Measurements from ENCODE around the gene MYB. TPM values are rescaled to one million over a fixed set of nuclear protein-coding genes. Genes with fewer than 3 reads are reported as not detected.

Gene MYB
- total and polyA plus RNA-seq, 2 of the 4 experiments (the other 2 are of a cell fraction) = 0.44 to 0.90 TPM

DNA sequence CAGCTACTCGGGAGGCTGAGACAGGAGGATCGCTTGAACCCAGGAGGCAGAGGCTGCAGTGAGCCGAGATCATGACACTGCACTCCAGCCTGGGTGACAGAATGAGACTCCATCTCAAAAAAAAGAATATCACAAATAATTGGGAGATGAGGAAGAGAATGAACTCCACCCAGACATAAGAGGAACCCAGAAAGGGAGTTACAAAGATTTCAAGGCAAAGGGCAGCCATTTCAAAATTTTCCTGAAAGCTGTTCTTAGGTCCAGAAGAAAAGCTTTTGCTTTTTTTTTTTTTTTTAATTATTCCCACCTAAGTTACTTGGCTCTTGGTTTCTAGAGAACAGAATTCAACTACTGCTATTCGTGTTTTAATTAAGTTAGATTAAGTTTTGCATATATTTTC lies 23.8 kb downstream of the MYB start:
- H4K5ac ChIP-seq (ENCODE audit: low read depth, low read length) = no peak overlapping the region
- BruUV-seq (replicated peaks) = no TSS peak
- no CpG with 5 or more reads among the region's 4 CpGs for WGBS, 2 experiments (ENCODE audit: extremely low coverage in 2 of 2, insufficient read length in 1 of 2)

More for the DNA sequence above, 23.8 kb downstream of the MYB start:
- Histone ChIP-seq H2BK20ac (ENCODE audit: low read depth, low read length) (no peak overlapping the region), H3K9ac (ENCODE audit: low read depth, low read length) (no peak overlapping the region), H3K4me3 (ENCODE audit: insufficient read depth, low read depth, low read length) (no peak overlapping the region), H2BK5ac (ENCODE audit: low read depth, low read length, poor library complexity, severe bottlenecking) (no peak overlapping the region), H4K91ac (ENCODE audit: insufficient read depth, low read depth, low read length) (no peak overlapping the region), H3K4me2 (ENCODE audit: low read depth, low read length) (no peak overlapping the region), H3K4ac (ENCODE audit: low read depth, low read length) (no peak overlapping the region), H2AFZ (replicated peaks; ENCODE audit: low read length, poor library complexity) (no peak overlapping the region), H2BK120ac (ENCODE audit: low read depth, low read length) (no peak overlapping the region), H3K14ac (replicated peaks; ENCODE audit: low read depth, low read length) (no peak overlapping the region), H2BK15ac (ENCODE audit: low read depth, low read length) (no peak overlapping the region), H3K56ac (ENCODE audit: extremely low read depth, insufficient read depth, low read length) (no peak overlapping the region), H3K18ac (ENCODE audit: low read depth, low read length) (no peak overlapping the region), H2AK5ac (ENCODE audit: low read depth, low read length) (no peak overlapping the region), H2AK9ac (replicated peaks; ENCODE audit: low read depth, low read length, poor library complexity) (no peak overlapping the region), H3K36me3 (ENCODE audit: control insufficient read depth, insufficient read depth, low read length) (no peaks in the 10 kb centered on the region), H3K23ac (ENCODE audit: low read depth, low read length) (no peak overlapping the region), H3K27me3 (ENCODE audit: control insufficient read depth, insufficient read depth, low read length) (no peaks in the 10 kb centered on the region), H3K9me3 (ENCODE audit: control insufficient read depth, insufficient read depth, low read length) (no peaks in the 10 kb centered on the region), H3K9me1 (ENCODE audit: insufficient read depth, low read length) (peaks cover 2% of the 10 kb centered on the region; the same call in 1 of the 2 replicates), H3K79me1 (ENCODE audit: low read depth in 1 of 2, low read length in 2 of 2) (no peaks in the 10 kb centered on the region), H4K8ac (ENCODE audit: low read depth in 2 of 2, low read length in 2 of 2) (no peak overlapping the region), H4K20me1 (ENCODE audit: insufficient read depth, low read length) (no peaks in the 10 kb centered on the region), H3K4me1 (ENCODE audit: control insufficient read depth, insufficient read depth, low read length) (no peaks in the 10 kb centered on the region), H3K27ac (ENCODE audit: insufficient read depth, low read length) (no peak overlapping the region)
- in situ Hi-C loops (cut with MboI; ENCODE audit: low sequenced_read_pairs) = no loop called here
- CTCF ChIA-PET = no interaction called here
- dilution Hi-C loops (cut with HindIII; ENCODE audit: low sequenced_read_pairs, unreplicated experiment) = no loop called here
- POLR2A ChIA-PET (ENCODE audit: unreplicated experiment) = interaction anchor here (0.7 kb wide), 1 partner anchor 25 kb away, joined by 11 read pairs; no protein-coding TSS in a partner anchor
- no peak for DNase-seq
- no peak for ATAC-seq (ENCODE audit: low read depth)
- TF ChIP-seq, protein P1, sequence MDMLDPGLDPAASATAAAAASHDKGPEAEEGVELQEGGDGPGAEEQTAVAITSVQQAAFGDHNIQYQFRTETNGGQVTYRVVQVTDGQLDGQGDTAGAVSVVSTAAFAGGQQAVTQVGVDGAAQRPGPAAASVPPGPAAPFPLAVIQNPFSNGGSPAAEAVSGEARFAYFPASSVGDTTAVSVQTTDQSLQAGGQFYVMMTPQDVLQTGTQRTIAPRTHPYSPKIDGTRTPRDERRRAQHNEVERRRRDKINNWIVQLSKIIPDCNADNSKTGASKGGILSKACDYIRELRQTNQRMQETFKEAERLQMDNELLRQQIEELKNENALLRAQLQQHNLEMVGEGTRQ (IDR thresholded peaks at IDR 0.05; ENCODE audit: low read depth, low read length) = no peak
- no peak for TF ChIP-seq SMC3 (IDR thresholded peaks at IDR 0.05; ENCODE audit: low read depth, low read length)
- intact Hi-C loops (cut with micrococcal nuclease) = no loop called here

All from IMR-90 (cell line).